ENCODE measurements around the gene LRCH1.

DNA sequence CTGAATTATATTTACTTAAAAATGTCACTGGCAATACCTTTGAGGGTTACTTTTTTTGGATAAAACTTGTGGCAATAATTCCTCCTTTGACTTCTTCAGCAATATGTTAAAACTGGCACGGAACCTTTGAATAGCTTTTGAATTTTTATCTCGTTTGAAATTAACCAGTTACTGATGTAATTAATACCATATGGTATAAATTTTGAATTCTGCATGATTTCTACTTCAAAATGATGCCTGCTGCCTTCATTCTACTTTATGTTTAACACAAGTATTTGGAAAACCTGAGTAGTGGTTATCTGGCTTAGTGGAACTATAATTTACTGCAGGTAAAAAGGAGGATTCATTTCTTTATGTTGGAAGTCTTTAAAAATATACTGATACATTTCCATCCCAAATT lies 85.3 kb downstream of the LRCH1 start:
- TF ChIP-seq, protein P1, sequence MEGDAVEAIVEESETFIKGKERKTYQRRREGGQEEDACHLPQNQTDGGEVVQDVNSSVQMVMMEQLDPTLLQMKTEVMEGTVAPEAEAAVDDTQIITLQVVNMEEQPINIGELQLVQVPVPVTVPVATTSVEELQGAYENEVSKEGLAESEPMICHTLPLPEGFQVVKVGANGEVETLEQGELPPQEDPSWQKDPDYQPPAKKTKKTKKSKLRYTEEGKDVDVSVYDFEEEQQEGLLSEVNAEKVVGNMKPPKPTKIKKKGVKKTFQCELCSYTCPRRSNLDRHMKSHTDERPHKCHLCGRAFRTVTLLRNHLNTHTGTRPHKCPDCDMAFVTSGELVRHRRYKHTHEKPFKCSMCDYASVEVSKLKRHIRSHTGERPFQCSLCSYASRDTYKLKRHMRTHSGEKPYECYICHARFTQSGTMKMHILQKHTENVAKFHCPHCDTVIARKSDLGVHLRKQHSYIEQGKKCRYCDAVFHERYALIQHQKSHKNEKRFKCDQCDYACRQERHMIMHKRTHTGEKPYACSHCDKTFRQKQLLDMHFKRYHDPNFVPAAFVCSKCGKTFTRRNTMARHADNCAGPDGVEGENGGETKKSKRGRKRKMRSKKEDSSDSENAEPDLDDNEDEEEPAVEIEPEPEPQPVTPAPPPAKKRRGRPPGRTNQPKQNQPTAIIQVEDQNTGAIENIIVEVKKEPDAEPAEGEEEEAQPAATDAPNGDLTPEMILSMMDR (IDR thresholded peaks at IDR 0.05): no peak
- no peak for TF ChIP-seq POLR2A (IDR thresholded peaks at IDR 0.05)
